ENCODE results near the gene OSBPL10. TPM values are rescaled to one million over a fixed set of nuclear protein-coding genes. Genes with fewer than 3 reads are reported as not detected.

OSBPL10 gene
- total and polyA plus RNA-seq, 2 of the 8 experiments (the other 6 are each of a cell fraction or from before 2014, with no cell fraction given): 26.2 to 86.7 TPM

GRCh38 chr3:31890742-31891469 lies 90.2 kb downstream of the OSBPL10 start:
- H3K23ac ChIP-seq (ENCODE audit: insufficient read length): no peak overlapping the region
- no peaks in the 10 kb centered on the region for H3K9me3 ChIP-seq (ENCODE audit: insufficient read depth in 2 of 2, low read depth in 1 of 2, low read length in 1 of 2)
- no peak overlapping the region for H2AK5ac ChIP-seq (ENCODE audit: low read depth, low read length)
- no peaks in the 10 kb centered on the region for H4K20me1 ChIP-seq (replicated peaks in 1 of 2; ENCODE audit: control insufficient read depth in 1 of 2, insufficient read depth in 2 of 2, low read length in 2 of 2)
- H3K14ac ChIP-seq (ENCODE audit: insufficient read length): no peak overlapping the region
- no peak overlapping the region for H4K91ac ChIP-seq (replicated peaks; ENCODE audit: insufficient read length, low read length)
- no peak overlapping the region; the same call in 1 of the 2 replicates for H2BK5ac ChIP-seq (ENCODE audit: low read depth, low read length)
- TF ChIP-seq KDM5A (IDR thresholded peaks at IDR 0.05; ENCODE audit: low read length): no peak
- TF ChIP-seq SIN3A (conservative IDR thresholded peaks at IDR 0.05 in 1 of 2, IDR thresholded peaks at IDR 0.05 in 1 of 2; ENCODE audit: low read depth in 1 of 2, low read length in 2 of 2): no peak
- no peak for TF ChIP-seq GABPA (IDR thresholded peaks at IDR 0.05; ENCODE audit: borderline replicate concordance, insufficient read depth, low read length)
- TF ChIP-seq RNF2 (IDR thresholded peaks at IDR 0.05; ENCODE audit: borderline replicate concordance, low read depth, low read length, missing control alignments, poor library complexity, severe bottlenecking): no peak
- TF ChIP-seq KDM1A (IDR thresholded peaks at IDR 0.05; ENCODE audit: borderline replicate concordance, low read length): no peak
- TF ChIP-seq FOSL1 (IDR thresholded peaks at IDR 0.05; ENCODE audit: insufficient read depth, low read depth, low read length): no peak
- TF ChIP-seq HDAC6 (IDR thresholded peaks at IDR 0.05; ENCODE audit: low read depth, low read length): no peak
- no peak for TF ChIP-seq SP1 (IDR thresholded peaks at IDR 0.05; ENCODE audit: low read depth, low read length)
- no peak for TF ChIP-seq ATF3 (IDR thresholded peaks at IDR 0.05; ENCODE audit: insufficient read depth, low read depth, low read length)
- ChIA-PET CTCF (ENCODE audit: partially characterized antibody) (interaction anchor here (1.2 to 2.1 kb wide), 5 partner anchors 11 to 264 kb away, joined by 3 to 7 read pairs (median 4); no protein-coding TSS in a partner anchor), POLR2A (ENCODE audit: partially characterized antibody) (interaction anchor here (0.7 to 1.4 kb wide), 2 partner anchors 9 to 18 kb away, joined by 3 to 4 read pairs; no protein-coding TSS in a partner anchor)
- peaks cover 12% of the 10 kb centered on the region for H3K79me1 ChIP-seq (ENCODE audit: low read depth, low read length)
- no peaks in the 10 kb centered on the region for H3K23me2 ChIP-seq (ENCODE audit: low read depth, low read length)
- 86% methylated on average over 8 of the region's 8 CpGs; no CpG with 5 or more reads in 1 of the 2 experiments for WGBS, 2 experiments (ENCODE audit: extremely low coverage in 1 of 2, insufficient coverage in 1 of 2, insufficient read length in 1 of 2, insufficient replicate concordance in 2 of 2, low coverage in 1 of 2, low lambda C conversion rate in 2 of 2, missing lambda C conversion rate in 1 of 2)
- H3K56ac ChIP-seq (replicated peaks; ENCODE audit: insufficient read length, low read depth, low read length): no peak overlapping the region
- H4K5ac ChIP-seq (ENCODE audit: insufficient read length, low read depth, low read length): no peak overlapping the region
- H2AFZ ChIP-seq (ENCODE audit: low read length): no peak overlapping the region
- H3K27me3 ChIP-seq (replicated peaks in 1 of 4; ENCODE audit: control insufficient read depth in 3 of 4, extremely low read depth in 1 of 4, insufficient read depth in 3 of 4, low read length in 3 of 4): no peaks in the 10 kb centered on the region
- no peak overlapping the region; a peak in 1 of 7 replicates for H3K9ac ChIP-seq (replicated peaks in 1 of 4; ENCODE audit: extremely low read depth in 1 of 4, low read depth in 3 of 4, low read length in 3 of 4)
- FAIRE-seq: no peak
- no peak overlapping the region for H3K4ac ChIP-seq (replicated peaks; ENCODE audit: insufficient read length, low read depth, low read length)
- H3K18ac ChIP-seq (ENCODE audit: extremely low read depth, low read length): peak overlapping the region; percentile 15; the same call in 1 of the 2 replicates
- no peak overlapping the region for H2BK15ac ChIP-seq (ENCODE audit: low read length)
- no peak overlapping the region for H3K27ac ChIP-seq (ENCODE audit: low read depth, low read length)
- 0 out of 4 replicates have a peak overlapping the region, but pooled peaks of 1 of the 2 experiments have one; percentile 9 for H3K4me2 ChIP-seq (ENCODE audit: insufficient read depth in 1 of 2, low read depth in 2 of 2, low read length in 2 of 2)
- peaks cover 7 to 34% (median 23%) of the 10 kb centered on the region in 4 experiments for H3K4me1 ChIP-seq (replicated peaks in 1 of 4; ENCODE audit: control insufficient read depth in 3 of 4, insufficient read depth in 4 of 4, low read length in 3 of 4)
- no peak overlapping the region for H2BK20ac ChIP-seq (ENCODE audit: low read length)
- DNase-seq (ENCODE audit: low read depth in 1 of 2, low spot score in 2 of 2): no peak
- no peak overlapping the region for H4K8ac ChIP-seq (ENCODE audit: extremely low read depth, insufficient read depth, low read length)
- H3K36me3 ChIP-seq (ENCODE audit: control insufficient read depth in 2 of 4, insufficient read depth in 4 of 4, low read length in 3 of 4): no peaks in the 10 kb centered on the region
- H3K79me2 ChIP-seq (ENCODE audit: control insufficient read depth in 1 of 2, insufficient read depth in 2 of 2, low read length in 2 of 2): peaks cover 5 to 93% of the 10 kb centered on the region in 2 experiments
- H2BK12ac ChIP-seq (ENCODE audit: low read depth, low read length): no peak overlapping the region
- no peak overlapping the region for H3K4me3 ChIP-seq (ENCODE audit: extremely low read depth in 1 of 4, insufficient read depth in 2 of 4, low read depth in 3 of 4, low read length in 4 of 4)
- H2BK120ac ChIP-seq (replicated peaks; ENCODE audit: low read depth, low read length): no peak overlapping the region
